ENCODE results near the gene POR.

- no peak for TF ChIP-seq POLR2A (IDR thresholded peaks at IDR 0.05; ENCODE audit: low read depth)
- TF ChIP-seq CTCF (IDR thresholded peaks at IDR 0.05): no peak
- no peak for TF ChIP-seq EP300 (IDR thresholded peaks at IDR 0.05)
These were observed 25.1 kb upstream of the POR start for GRCh38 chr7:75889826-75890225.

Measured in esophagus muscularis mucosa (tissue), 4 donors.